Measurements from ENCODE around the gene CCDC191. TPM values are rescaled to one million over a fixed set of nuclear protein-coding genes. Genes with fewer than 3 reads are reported as not detected.

CCDC191 gene
- total RNA-seq, 3 donors from 2014 or later, result 4.3 to 13.2 (median 10.8) TPM

GRCh38 chr3:114025451-114025850, 30.9 kb downstream of the CCDC191 start:
- Histone ChIP-seq H3K27me3 (no peaks in the 10 kb centered on the region), H3K9me3 (no peaks in the 10 kb centered on the region), H3K4me1 (no peaks in the 10 kb centered on the region), H3K4me3 (no peak overlapping the region), H3K27ac (no peak overlapping the region), H3K36me3 (no peaks in the 10 kb centered on the region)
- DNase-seq (ENCODE audit: low spot score in 2 of 2), result no peak
- intact Hi-C loops (cut with DNase I; ENCODE audit: low total_unique reads), result no loop called here
- TF ChIP-seq POLR2A (IDR thresholded peaks at IDR 0.05), result no peak
- TF ChIP-seq POLR2AphosphoS5 (IDR thresholded peaks at IDR 0.05), result no peak
- no peak for TF ChIP-seq CTCF (IDR thresholded peaks at IDR 0.05)

GRCh38 chr3:114022145-114022802, 34.1 kb downstream of the CCDC191 start:
- no peaks in the 10 kb centered on the region for H3K9me3 ChIP-seq
- intact Hi-C loops (cut with DNase I; ENCODE audit: low total_unique reads), result no loop called here
- no peaks in the 10 kb centered on the region for H3K27me3 ChIP-seq
- DNase-seq (ENCODE audit: low spot score in 2 of 2), result no peak
- no peak overlapping the region for H3K27ac ChIP-seq
- H3K36me3 ChIP-seq, result no peaks in the 10 kb centered on the region
- TF ChIP-seq CTCF (IDR thresholded peaks at IDR 0.05) (no peak), POLR2A (IDR thresholded peaks at IDR 0.05) (no peak), POLR2AphosphoS5 (IDR thresholded peaks at IDR 0.05) (no peak)
- H3K4me3 ChIP-seq, result no peak overlapping the region
- H3K4me1 ChIP-seq, result no peaks in the 10 kb centered on the region

- Histone ChIP-seq H3K36me3 (no peaks in the 10 kb centered on the region), H3K4me3 (no peak overlapping the region), H3K27me3 (no peaks in the 10 kb centered on the region), H3K27ac (no peak overlapping the region), H3K4me1 (no peaks in the 10 kb centered on the region), H3K9me3 (no peaks in the 10 kb centered on the region)
- intact Hi-C loops (cut with DNase I; ENCODE audit: low total_unique reads), result no loop called here
- no peak for DNase-seq (ENCODE audit: low spot score in 2 of 2)
- TF ChIP-seq POLR2AphosphoS5 (IDR thresholded peaks at IDR 0.05) (no peak), POLR2A (IDR thresholded peaks at IDR 0.05) (no peak), CTCF (IDR thresholded peaks at IDR 0.05) (no peak)
Measured at GRCh38 chr3:114020907-114021306, 35.4 kb downstream of the CCDC191 start.

- Histone ChIP-seq H3K9me3 (no peaks in the 10 kb centered on the region), H3K4me3 (no peak overlapping the region), H3K27me3 (no peaks in the 10 kb centered on the region), H3K4me1 (no peaks in the 10 kb centered on the region), H3K27ac (no peak overlapping the region), H3K36me3 (no peaks in the 10 kb centered on the region)
- TF ChIP-seq CTCF (IDR thresholded peaks at IDR 0.05) (no peak), POLR2AphosphoS5 (IDR thresholded peaks at IDR 0.05) (no peak), POLR2A (IDR thresholded peaks at IDR 0.05) (no peak)
- intact Hi-C loops (cut with DNase I; ENCODE audit: low total_unique reads), result no loop called here
- DNase-seq (ENCODE audit: low spot score in 2 of 2), result no peak
Measured at GRCh38 chr3:114019486-114019885, 36.8 kb downstream of the CCDC191 start.

GRCh38 chr3:114014211-114014610, 42.1 kb downstream of the CCDC191 start:
- Histone ChIP-seq H3K9me3 (no peaks in the 10 kb centered on the region), H3K36me3 (no peaks in the 10 kb centered on the region), H3K4me3 (no peak overlapping the region), H3K27me3 (no peaks in the 10 kb centered on the region), H3K27ac (no peak overlapping the region), H3K4me1 (no peaks in the 10 kb centered on the region)
- intact Hi-C loops (cut with DNase I; ENCODE audit: low total_unique reads), result no loop called here
- no peak for DNase-seq (ENCODE audit: low spot score in 2 of 2)
- TF ChIP-seq POLR2AphosphoS5 (IDR thresholded peaks at IDR 0.05) (no peak), CTCF (IDR thresholded peaks at IDR 0.05) (no peak), POLR2A (IDR thresholded peaks at IDR 0.05) (no peak)
